IMR-90 (cell line): ENCODE data around the gene ANXA7. TPM values are rescaled to one million over a fixed set of nuclear protein-coding genes. Genes with fewer than 3 reads are reported as not detected.

Experiments used
- ATAC-seq: fragments of 200-7000 bp; cut with Tn5 transposase; 2 replicates; pipeline ENCODE4 v1.9.1; 2020; ENCODE audit warnings: low read depth, mild to moderate bottlenecking, moderate library complexity
- BruUV-seq: library from RNA; stranded (reverse); fragments of 400-500 nt; replicated peaks from 2 replicates; lab custom pipeline; 2021; lab: Mats Ljungman, UMichigan
- CTCF ChIA-PET: fragments of 300-600 bp; formaldehyde crosslinking; extraction: SDS; loops from one replicate; lab custom pipeline; 2021; ENCODE audit warnings: antibody characterized with exemption; lab: Yijun Ruan, JAX
- POLR2A ChIA-PET: fragments of 300-600 bp; sonication (Branson Sonifier 250); formaldehyde crosslinking; loops from one replicate; lab custom pipeline; 2022; ENCODE audit warnings: antibody characterized with exemption; ENCODE audit not compliant: unreplicated experiment; lab: Charles Lee
- DNase-seq: peaks from one replicate; pipeline ENCODE4 v3.0.0; 2013
- H2AFZ ChIP-seq: replicated peaks from 2 replicates; pipeline ENCODE3; 2013; ENCODE audit warnings: low read length, mild to moderate bottlenecking; ENCODE audit not compliant: poor library complexity
- H2AK5ac ChIP-seq: 2 replicates; pipeline ENCODE4 v1.6.1; 2013; ENCODE audit warnings: low read depth, low read length, inconsistent platforms
- H2AK9ac ChIP-seq: replicated peaks from 2 replicates; pipeline ENCODE3; 2013; ENCODE audit warnings: mild to moderate bottlenecking, low read depth, low read length, moderate library complexity; ENCODE audit not compliant: poor library complexity
- H2BK120ac ChIP-seq: 2 replicates; pipeline ENCODE4 v1.6.1; 2013; ENCODE audit warnings: low read depth, low read length, inconsistent platforms
- H2BK15ac ChIP-seq: 3 replicates; pipeline ENCODE4 v1.6.1; 2013; ENCODE audit warnings: low read depth, low read length, inconsistent platforms
- H2BK20ac ChIP-seq: 2 replicates; pipeline ENCODE4 v1.6.1; 2013; ENCODE audit warnings: low read depth, mild to moderate bottlenecking, inconsistent platforms, low read length, moderate library complexity
- H2BK5ac ChIP-seq: 2 replicates; pipeline ENCODE4 v1.6.1; 2013; ENCODE audit warnings: mild to moderate bottlenecking, low read depth, low read length, inconsistent platforms; ENCODE audit not compliant: poor library complexity, severe bottlenecking
- H3K14ac ChIP-seq: replicated peaks from 2 replicates; pipeline ENCODE4 v1.6.1; 2013; ENCODE audit warnings: low read depth, low read length, inconsistent platforms
- H3K18ac ChIP-seq: 2 replicates; pipeline ENCODE4 v1.6.1; 2013; ENCODE audit warnings: low read depth, low read length, control low read depth
- H3K23ac ChIP-seq: 2 replicates; pipeline ENCODE4 v1.6.1; 2013; ENCODE audit warnings: low read depth, low read length, inconsistent platforms
- H3K27ac ChIP-seq: 2 replicates; pipeline ENCODE4 v1.5.1; 2013; ENCODE audit warnings: mild to moderate bottlenecking, control low read depth, low read length; ENCODE audit not compliant: insufficient read depth
- H3K27me3 ChIP-seq: 2 replicates; pipeline ENCODE4 v1.6.1; 2013; ENCODE audit warnings: low read length; ENCODE audit not compliant: control insufficient read depth, insufficient read depth
- H3K36me3 ChIP-seq: 2 replicates; pipeline ENCODE4 v1.6.1; 2013; ENCODE audit warnings: low read length, mixed read lengths; ENCODE audit not compliant: control insufficient read depth, insufficient read depth
- H3K4ac ChIP-seq: 2 replicates; pipeline ENCODE4 v1.6.1; 2013; ENCODE audit warnings: low read depth, low read length, inconsistent platforms
- H3K4me1 ChIP-seq: 2 replicates; pipeline ENCODE4 v1.6.1; 2013; ENCODE audit warnings: low read length, mixed read lengths; ENCODE audit not compliant: control insufficient read depth, insufficient read depth
- H3K4me2 ChIP-seq: 2 replicates; pipeline ENCODE4 v1.6.1; 2013; ENCODE audit warnings: low read depth, mild to moderate bottlenecking, control low read depth, low read length, moderate library complexity
- H3K4me3 ChIP-seq: 2 replicates; pipeline ENCODE4 v1.5.1; 2013; ENCODE audit warnings: low read depth, mild to moderate bottlenecking, control low read depth, low read length, moderate library complexity; ENCODE audit not compliant: insufficient read depth
- H3K56ac ChIP-seq: 2 replicates; pipeline ENCODE4 v1.6.1; 2013; ENCODE audit warnings: low read length, inconsistent platforms; ENCODE audit not compliant: insufficient read depth; ENCODE audit errors: extremely low read depth
- H3K79me1 ChIP-seq, 2 experiments: 2 replicates each; pipeline ENCODE4 v1.6.1; 2013; ENCODE audit warnings: low read length in 2 of 2, inconsistent platforms in 1 of 2, low read depth in 1 of 2
- H3K9ac ChIP-seq: 2 replicates; pipeline ENCODE4 v1.6.1; 2013; ENCODE audit warnings: low read depth, low read length, control low read depth
- H3K9me1 ChIP-seq: 2 replicates; pipeline ENCODE4 v1.6.1; 2013; ENCODE audit warnings: low read length, inconsistent platforms; ENCODE audit not compliant: insufficient read depth
- H3K9me3 ChIP-seq: 2 replicates; pipeline ENCODE4 v1.6.1; 2013; ENCODE audit warnings: low read length; ENCODE audit not compliant: control insufficient read depth, insufficient read depth
- H4K20me1 ChIP-seq: 2 replicates; pipeline ENCODE4 v1.6.1; 2013; ENCODE audit warnings: low read length, inconsistent platforms; ENCODE audit not compliant: insufficient read depth
- H4K5ac ChIP-seq: 2 replicates; pipeline ENCODE4 v1.6.1; 2013; ENCODE audit warnings: mild to moderate bottlenecking, low read depth, low read length, control low read depth
- H4K8ac ChIP-seq, 2 experiments: 2 replicates each; pipeline ENCODE4 v1.6.1; 2013; ENCODE audit warnings: low read depth in 2 of 2, low read length in 2 of 2, control low read depth in 1 of 2, inconsistent platforms in 1 of 2
- H4K91ac ChIP-seq: 2 replicates; pipeline ENCODE4 v1.6.1; 2013; ENCODE audit warnings: low read depth, low read length, inconsistent platforms; ENCODE audit not compliant: insufficient read depth
- BHLHE40 ChIP-seq: fragments of 150-350 bp; IDR thresholded peaks from 2 replicates; pipeline ENCODE4 v1.6.1; 2016; ENCODE audit warnings: mild to moderate bottlenecking, low read depth, low read length
- CEBPB ChIP-seq: IDR thresholded peaks from 2 replicates; pipeline ENCODE4 v1.6.1; 2012; ENCODE audit warnings: low read depth, low read length, improper control_type of control experiment
- CTCF ChIP-seq: conservative IDR thresholded peaks from 2 replicates; pipeline ENCODE4 v1.5.1; 2012; ENCODE audit warnings: mild to moderate bottlenecking, low read depth, low read length, improper control_type of control experiment
- FOS ChIP-seq: fragments of 150-350 bp; IDR thresholded peaks from 2 replicates; pipeline ENCODE4 v1.6.1; 2016; ENCODE audit warnings: low read depth, low read length
- NFE2L2 ChIP-seq: fragments of 150-350 bp; IDR thresholded peaks from 2 replicates; pipeline ENCODE4 v1.6.1; 2016; ENCODE audit warnings: low read depth, mild to moderate bottlenecking, low read length
- RCOR1 ChIP-seq: IDR thresholded peaks from 2 replicates; pipeline ENCODE4 v1.6.1; 2012; ENCODE audit warnings: mild to moderate bottlenecking, low read length, improper control_type of control experiment; ENCODE audit not compliant: insufficient replicate concordance
- WGBS, 2 experiments: methylation state at CpG; one replicate each; pipeline versions ENCODE4 v1.1.5 to v1.1.7; 2013; ENCODE audit warnings: missing lambda C conversion rate in 2 of 2; ENCODE audit not compliant: insufficient read length in 1 of 2; ENCODE audit errors: extremely low coverage in 2 of 2; 5-methylcytosine and 5-hydroxymethylcytosine counted together
- dilution Hi-C: fragments of 300-500 bp; cut with HindIII; formaldehyde crosslinking; loops from one replicate; pipeline ENCODE4 v1.14.3; 2018; ENCODE audit warnings: low sequenced_read_pairs; ENCODE audit not compliant: unreplicated experiment
- in situ Hi-C: fragments of 300-500 bp; cut with MboI; formaldehyde crosslinking; loops from 3 replicates; pipeline ENCODE4 v1.14.3; 2019; ENCODE audit warnings: low sequenced_read_pairs, inconsistent platforms, mixed read lengths
- intact Hi-C: fragments of 100-400 bp; cut with micrococcal nuclease; formaldehyde crosslinking; loops from 2 replicates; pipeline ENCODE4 v1.10.0; 2022
- polyA plus RNA-seq, 3 experiments: library from polyadenylated mRNA; depleted of rRNA; stranded (reverse); fragments of >200 nt; gene quantifications; 2 replicates each; pipeline ENCODE4 v1.2.3, GENCODE V29; 2012; ENCODE audit warnings: low replicate concordance in 1 of 3
- total RNA-seq: library from RNA; depleted of rRNA; stranded (reverse); fragments of >200 nt; gene quantifications from 2 replicates; pipeline ENCODE4 v1.2.3, GENCODE V29; 2012

ANXA7 gene
- total and polyA plus RNA-seq, 2 of the 4 experiments (the other 2 are of a cell fraction) = 77.4 to 120 TPM

GRCh38 chr10:73407495-73407894 is 6.4 kb downstream of the ANXA7 start:
- H2AK9ac ChIP-seq = no peak overlapping the region
- H4K5ac ChIP-seq = no peak overlapping the region
- H3K4me3 ChIP-seq = no peak overlapping the region
- no peak overlapping the region for H2BK5ac ChIP-seq
- CTCF ChIA-PET = no interaction called here
- H3K27me3 ChIP-seq = no peaks in the 10 kb centered on the region
- H3K18ac ChIP-seq = no peak overlapping the region
- peaks cover 31% of the 10 kb centered on the region for H4K20me1 ChIP-seq
- ATAC-seq (no peak), DNase-seq (no peak)
- in situ Hi-C loops = no loop called here
- H3K79me1 ChIP-seq = peaks cover 16 to 57% of the 10 kb centered on the region in 2 experiments
- H3K4ac ChIP-seq = no peak overlapping the region
- no peaks in the 10 kb centered on the region; the same call in 1 of the 2 replicates for H3K36me3 ChIP-seq
- H2AK5ac ChIP-seq = no peak overlapping the region
- no peak overlapping the region for H3K27ac ChIP-seq
- peaks cover 6% of the 10 kb centered on the region for H3K9me1 ChIP-seq
- no peak overlapping the region for H3K9ac ChIP-seq
- no peak overlapping the region for H3K4me2 ChIP-seq
- POLR2A ChIA-PET = no interaction called here
- no peak overlapping the region for H2BK20ac ChIP-seq
- no peak overlapping the region for H4K91ac ChIP-seq
- intact Hi-C loops = no loop called here
- no peak overlapping the region for H3K23ac ChIP-seq
- no peaks in the 10 kb centered on the region for H3K9me3 ChIP-seq
- H2AFZ ChIP-seq = no peak overlapping the region
- H4K8ac ChIP-seq = no peak overlapping the region
- no peak overlapping the region for H2BK120ac ChIP-seq
- dilution Hi-C loops = no loop called here
- no peaks in the 10 kb centered on the region for H3K4me1 ChIP-seq
- H3K14ac ChIP-seq = no peak overlapping the region
- H2BK15ac ChIP-seq = no peak overlapping the region
- no TSS peak for BruUV-seq
- TF ChIP-seq CEBPB = no peak
- TF ChIP-seq FOS = no peak
- no peak for TF ChIP-seq RCOR1
- no peak for TF ChIP-seq BHLHE40
- TF ChIP-seq CTCF = no peak
- TF ChIP-seq NFE2L2 = no peak
- no peak overlapping the region for H3K56ac ChIP-seq
- WGBS, 2 experiments = no CpG with 5 or more reads among the region's 1 CpG
